Head of caudate nucleus (tissue), 42 donors: ENCODE measurements around the gene KAZN.

Experiments used
- DNase-seq, 42 donors: peaks; one replicate each; pipeline versions ENCODE4 v3.0.0 to v3.0.0-alpha.2; 2020 to 2021; ENCODE audit warnings: mixed read lengths in 7 of 42
- intact Hi-C: fragments of 100-400 bp; cut with DNase I; formaldehyde crosslinking; loops from one replicate; pipeline ENCODE4 v1.15.0; 2022

KAZN gene

GRCh38 chr1:14817223-14818170, 219.0 kb downstream of the KAZN start:
- no peak for DNase-seq
- intact Hi-C loops, result no loop called here

- intact Hi-C loops, result no loop called here
- peak in 14 of 42 donors; percentile 2 to 52 (median 17) for DNase-seq
Measured at GRCh38 chr1:14820295-14821085, 222.0 kb downstream of the KAZN start.

DNA sequence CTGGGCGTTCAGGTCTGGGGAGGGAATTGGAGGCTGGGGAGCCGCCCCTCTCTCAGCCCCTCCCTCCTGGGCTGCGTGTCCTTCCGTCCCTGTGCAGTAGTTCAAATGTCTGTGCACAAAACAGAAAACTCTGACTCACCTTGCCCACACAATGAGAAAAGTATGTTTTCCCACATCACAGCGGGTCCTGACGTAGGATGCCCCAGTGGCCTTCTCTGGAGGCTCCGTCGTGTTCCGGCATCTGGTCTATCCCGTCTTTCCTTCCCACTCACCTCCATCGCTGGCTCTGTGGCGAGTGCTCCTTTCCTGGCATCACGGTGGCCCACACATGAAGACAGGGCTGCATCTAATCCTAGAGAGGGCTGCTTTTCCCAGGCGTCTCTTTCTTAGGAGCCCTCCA, 224.0 kb downstream of the KAZN start:
- no peak for DNase-seq
- intact Hi-C loops, result no loop called here

DNA sequence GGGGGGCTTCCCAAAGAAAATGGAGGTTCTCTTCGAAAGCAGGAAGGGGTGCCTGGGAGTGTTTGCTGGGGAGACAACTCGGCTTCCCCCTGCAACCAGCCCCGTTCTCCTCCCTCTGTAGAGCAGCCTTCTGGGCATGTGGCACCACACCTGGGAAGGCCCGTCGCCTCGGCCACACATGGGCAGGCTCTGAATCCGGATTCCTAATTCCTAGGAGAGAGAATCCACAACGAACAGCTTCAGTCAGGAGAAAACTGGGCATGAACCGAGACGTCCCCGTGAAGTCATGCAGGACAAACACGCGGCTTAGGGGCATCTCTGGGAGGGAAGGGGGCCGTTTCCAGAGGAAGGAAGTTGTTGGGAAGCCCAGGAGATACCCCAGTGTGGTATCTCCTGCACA, 224.5 kb downstream of the KAZN start:
- intact Hi-C loops, result no loop called here
- DNase-seq, result no peak

- intact Hi-C loops, result no loop called here
- DNase-seq, result no peak
Measured at GRCh38 chr1:14824314-14824915, 225.9 kb downstream of the KAZN start.

- intact Hi-C loops, result no loop called here
- DNase-seq, result no peak
Measured at GRCh38 chr1:14825396-14825795, 226.9 kb downstream of the KAZN start.

GRCh38 chr1:14826172-14826636, 227.7 kb downstream of the KAZN start:
- intact Hi-C loops, result no loop called here
- no peak for DNase-seq

- intact Hi-C loops, result no loop called here
- DNase-seq, result no peak
Measured at GRCh38 chr1:14826731-14827326, 228.3 kb downstream of the KAZN start.

- DNase-seq, result no peak
- intact Hi-C loops, result no loop called here
Measured at GRCh38 chr1:14827870-14828269, 229.4 kb downstream of the KAZN start.

- DNase-seq, result no peak
- intact Hi-C loops, result no loop called here
Measured at GRCh38 chr1:14828665-14829064, 230.2 kb downstream of the KAZN start.

- DNase-seq, result no peak
- intact Hi-C loops, result no loop called here
Measured at GRCh38 chr1:14835725-14836124, 237.2 kb downstream of the KAZN start.

DNA sequence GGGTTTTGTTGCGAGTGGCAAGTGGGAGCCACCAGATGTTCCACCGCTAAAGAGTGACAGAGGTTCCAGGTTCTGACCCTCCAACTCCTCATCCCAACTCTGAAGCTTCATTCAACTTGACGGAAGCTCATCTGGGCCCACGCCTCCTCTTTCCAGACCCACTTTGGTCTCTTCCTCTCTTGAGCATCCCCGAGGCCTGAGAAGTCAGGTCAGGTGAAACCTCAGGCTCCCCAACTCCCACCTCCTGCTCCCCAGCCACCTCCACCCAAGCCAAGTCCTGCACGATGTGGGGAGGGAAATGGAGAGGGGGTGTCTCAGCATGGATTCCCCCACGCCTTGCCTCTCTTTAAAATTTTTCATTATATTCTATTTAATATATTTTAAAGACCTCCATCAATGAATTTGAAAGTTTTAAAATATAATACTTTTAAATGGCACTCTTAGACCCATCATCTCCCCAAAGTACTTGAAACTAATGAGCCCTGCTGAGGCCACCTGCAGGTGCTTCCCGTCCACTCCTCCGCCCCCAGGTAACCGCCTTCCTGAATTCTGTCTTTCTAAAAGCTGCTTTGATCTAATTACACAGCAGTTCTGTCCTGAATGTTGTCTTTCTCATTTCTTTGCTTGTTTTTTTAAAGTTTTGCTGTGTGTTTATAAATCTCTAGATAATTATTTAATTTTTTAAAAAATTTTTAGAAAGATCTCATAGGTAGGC, 238.1 kb downstream of the KAZN start:
- intact Hi-C loops, result no loop called here
- no peak for DNase-seq

DNA sequence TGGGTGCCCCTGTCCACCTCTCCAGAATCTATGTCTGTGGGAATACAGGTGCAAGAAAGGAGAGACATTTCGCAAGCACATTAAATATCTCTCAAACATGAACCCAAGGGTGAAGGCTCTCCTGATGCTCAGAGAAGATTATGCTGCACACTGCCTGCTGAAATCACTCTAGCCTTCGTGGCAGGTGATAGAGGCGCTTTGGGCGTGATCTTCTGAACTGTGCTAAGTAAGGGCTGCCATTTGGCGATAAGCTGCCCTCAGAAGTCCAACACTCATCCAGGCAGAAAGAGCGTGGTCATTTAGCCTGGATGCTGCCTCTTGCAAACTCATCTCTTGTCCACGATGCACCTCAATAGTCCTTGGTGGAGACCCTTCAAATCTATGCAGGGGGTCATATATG, 241.9 kb downstream of the KAZN start:
- intact Hi-C loops, result no loop called here
- no peak for DNase-seq

DNA sequence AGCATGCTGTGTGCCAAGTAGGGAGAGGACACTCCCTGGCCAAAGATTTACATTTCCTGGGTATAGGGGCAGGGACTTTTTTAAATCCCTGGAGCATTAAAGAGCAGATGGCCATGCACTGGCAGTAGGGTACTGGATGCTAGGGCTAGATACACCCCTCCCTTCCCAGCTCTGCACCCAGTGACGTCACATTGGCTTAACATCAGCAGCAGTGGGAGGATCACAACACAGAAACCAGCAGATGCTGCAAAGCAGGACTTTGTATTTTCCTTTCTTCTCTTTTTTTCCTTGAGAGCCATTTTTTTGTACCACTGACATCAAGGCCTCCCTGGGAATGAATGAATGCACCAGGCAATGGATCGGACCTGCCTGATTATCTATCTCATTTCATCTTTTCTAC, 243.0 kb downstream of the KAZN start:
- intact Hi-C loops, result no loop called here
- DNase-seq, result no peak

DNA sequence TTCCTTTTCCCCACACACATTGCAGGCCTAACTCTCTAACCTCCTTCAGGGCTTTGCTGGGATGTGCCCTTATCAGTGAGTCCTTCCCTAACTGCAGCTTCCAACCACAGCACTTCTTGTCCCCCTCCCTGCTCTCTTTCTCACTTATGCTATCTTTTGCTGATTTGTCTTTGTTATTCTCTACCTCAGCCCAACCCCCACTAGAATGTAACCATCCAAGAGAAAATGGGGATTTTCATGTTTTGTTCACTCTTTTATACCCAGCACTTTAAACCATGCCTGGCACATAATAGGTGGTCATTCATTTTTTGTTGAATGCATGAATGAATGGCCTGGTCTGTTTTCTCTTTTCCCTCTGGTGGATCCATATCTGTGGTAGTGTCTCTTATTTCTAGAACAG, 243.5 kb downstream of the KAZN start:
- intact Hi-C loops, result no loop called here
- DNase-seq, result no peak

DNA sequence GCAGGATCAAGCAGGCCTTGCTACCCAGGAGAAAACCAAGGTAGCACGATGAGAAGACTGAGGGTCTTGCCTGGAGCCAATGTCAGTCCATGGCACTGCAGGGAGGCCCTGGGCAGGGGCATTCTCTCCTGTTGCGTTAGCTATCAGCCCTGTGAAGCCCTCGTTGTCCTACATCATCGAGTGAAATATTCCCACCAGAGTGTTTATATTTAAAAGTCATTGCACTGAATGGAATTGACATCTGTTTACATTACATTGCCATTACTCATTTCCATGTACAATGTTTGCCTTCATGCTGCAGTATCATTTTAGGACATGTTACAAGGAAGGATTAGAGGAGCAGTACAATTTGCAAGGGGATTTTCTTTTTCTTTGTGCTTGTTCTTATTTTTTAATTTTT, 243.9 kb downstream of the KAZN start:
- DNase-seq, result no peak
- intact Hi-C loops, result no loop called here

- no peak for DNase-seq
- intact Hi-C loops, result no loop called here
Measured at GRCh38 chr1:14842891-14843290, 244.4 kb downstream of the KAZN start.

GRCh38 chr1:14843525-14843924, 245.0 kb downstream of the KAZN start:
- DNase-seq, result no peak
- intact Hi-C loops, result no loop called here

GRCh38 chr1:14844356-14844755, 245.9 kb downstream of the KAZN start:
- intact Hi-C loops, result no loop called here
- no peak for DNase-seq
